Neural cell (in vitro differentiated cells): ENCODE measurements around the gene DNASE2. TPM values are rescaled to one million over a fixed set of nuclear protein-coding genes. Genes with fewer than 3 reads are reported as not detected.

ENCODE experiments used
- H2AFZ ChIP-seq: fragments of 200-600, 300-800 bp; sonication (generic), shearing (Covaris generic); 2 replicates; pipeline ENCODE4 v1.6.0; 2014; ENCODE audit warnings: low read depth, mild to moderate bottlenecking, antibody characterized with exemption, low read length, moderate library complexity
- H3F3A ChIP-seq: fragments of 200-600 bp; shearing (Covaris generic); 2 replicates; pipeline ENCODE4 v1.6.1; 2016; ENCODE audit warnings: mild to moderate bottlenecking, moderate library complexity, mixed read lengths, antibody characterized with exemption, low read length; ENCODE audit not compliant: insufficient read depth, poor library complexity, severe bottlenecking
- H3K27ac ChIP-seq: fragments of 200-600, 300-800 bp; sonication (generic), shearing (Covaris generic); 2 replicates; pipeline ENCODE4 v1.5.1; 2014; ENCODE audit warnings: mild to moderate bottlenecking, low read length, moderate library complexity
- H3K27me3 ChIP-seq: fragments of 300-800, 200-600 bp; sonication (generic), shearing (Covaris generic); 2 replicates; pipeline ENCODE4 v1.6.0; 2014; ENCODE audit warnings: mild to moderate bottlenecking, low read depth, low read length, moderate library complexity; ENCODE audit not compliant: insufficient read depth
- H3K36me3 ChIP-seq: fragments of 300-800, 200-600 bp; sonication (generic), shearing (Covaris generic); 2 replicates; pipeline ENCODE4 v1.5.1; 2014; ENCODE audit warnings: mild to moderate bottlenecking, antibody characterized with exemption, low read length, moderate library complexity; ENCODE audit not compliant: insufficient read depth
- H3K4me2 ChIP-seq: fragments of 300-800, 200-600 bp; sonication (generic), shearing (Covaris generic); 2 replicates; pipeline ENCODE4 v1.6.0; 2014; ENCODE audit warnings: mild to moderate bottlenecking, low read length
- H3K4me3 ChIP-seq: fragments of 300-800, 200-600 bp; sonication (generic), shearing (Covaris generic); 2 replicates; pipeline ENCODE4 v1.5.1; 2014; ENCODE audit warnings: mild to moderate bottlenecking, low read length, moderate library complexity
- H3K79me2 ChIP-seq: fragments of 200-600 bp; shearing (Covaris generic); replicated peaks from 2 replicates; pipeline ENCODE4 v1.6.0; 2014; ENCODE audit warnings: mild to moderate bottlenecking, low read length, moderate library complexity; ENCODE audit not compliant: insufficient read depth
- H3K9ac ChIP-seq: fragments of 300-800, 200-600 bp; sonication (generic), shearing (Covaris generic); 2 replicates; pipeline ENCODE4 v1.6.1; 2016; ENCODE audit warnings: mild to moderate bottlenecking, low read length, mixed read lengths
- H3K9me2 ChIP-seq: fragments of 200-600 bp; shearing (Covaris generic); 2 replicates; pipeline ENCODE4 v1.6.1; 2016; ENCODE audit warnings: mild to moderate bottlenecking, low read length, mixed read lengths; ENCODE audit not compliant: insufficient read depth
- H3K9me3 ChIP-seq: fragments of 200-600, 300-800 bp; sonication (generic), shearing (Covaris generic); 2 replicates; pipeline ENCODE4 v1.6.1; 2016; ENCODE audit warnings: mild to moderate bottlenecking, mixed run types, low read length, moderate library complexity, mixed read lengths
- H4K20me1 ChIP-seq: fragments of 200-600 bp; shearing (Covaris generic); 2 replicates; pipeline ENCODE4 v1.6.1; 2016; ENCODE audit warnings: mild to moderate bottlenecking, mixed run types; ENCODE audit not compliant: insufficient read depth
- EP300 ChIP-seq: fragments of 450-650 bp; conservative IDR thresholded peaks from 2 replicates; pipeline ENCODE4 v1.6.1; 2014; ENCODE audit warnings: antibody characterized with exemption, mild to moderate bottlenecking, moderate library complexity; ENCODE audit not compliant: poor library complexity, severe bottlenecking
- EZH2 ChIP-seq: fragments of 200-600, 300-800 bp; shearing (Covaris generic), sonication (generic); IDR thresholded peaks from 2 replicates; pipeline ENCODE4 v1.6.1; 2014; ENCODE audit warnings: antibody characterized with exemption, low read length, borderline replicate concordance, mild to moderate bottlenecking; ENCODE audit not compliant: insufficient read depth, poor library complexity, severe bottlenecking
- MXI1 ChIP-seq: fragments of 450-650 bp; conservative IDR thresholded peaks from 2 replicates; pipeline ENCODE4 v1.6.1; 2014; ENCODE audit warnings: antibody characterized with exemption, mild to moderate bottlenecking; ENCODE audit not compliant: poor library complexity, severe bottlenecking
- POLR2AphosphoS5 ChIP-seq: IDR thresholded peaks from 2 replicates; pipeline ENCODE4 v1.6.1; 2012
- RAD21 ChIP-seq: fragments of 450-650 bp; conservative IDR thresholded peaks from 2 replicates; pipeline ENCODE4 v1.6.1; 2014; ENCODE audit warnings: antibody characterized with exemption, mild to moderate bottlenecking, moderate library complexity
- SMC3 ChIP-seq: fragments of 450-650 bp; conservative IDR thresholded peaks from 2 replicates; pipeline ENCODE4 v1.6.1; 2014; ENCODE audit warnings: antibody characterized with exemption, mild to moderate bottlenecking, moderate library complexity; ENCODE audit not compliant: poor library complexity
- TAF1 ChIP-seq: IDR thresholded peaks from 2 replicates; pipeline ENCODE4 v1.6.1; 2012; ENCODE audit warnings: low read depth
- polyA plus RNA-seq: library from polyadenylated mRNA; depleted of rRNA; stranded (reverse); fragments of >200 nt; gene quantifications from 2 replicates; pipeline ENCODE4 v1.2.3, GENCODE V29; 2014
- TF ChIP-seq, protein P1 (sequence below): fragments of 450-650 bp; IDR thresholded peaks from 2 replicates; pipeline ENCODE4 v1.5.1; 2014; ENCODE audit warnings: antibody characterized with exemption, mild to moderate bottlenecking, moderate library complexity; ENCODE audit not compliant: poor library complexity, severe bottlenecking
- TF ChIP-seq, protein P2 (sequence below): IDR thresholded peaks from 2 replicates; pipeline ENCODE4 v1.6.1; 2012; ENCODE audit warnings: borderline replicate concordance

Gene DNASE2
- polyA plus RNA-seq, 1 donor from 2014 or later = 0.59 TPM

DNA sequence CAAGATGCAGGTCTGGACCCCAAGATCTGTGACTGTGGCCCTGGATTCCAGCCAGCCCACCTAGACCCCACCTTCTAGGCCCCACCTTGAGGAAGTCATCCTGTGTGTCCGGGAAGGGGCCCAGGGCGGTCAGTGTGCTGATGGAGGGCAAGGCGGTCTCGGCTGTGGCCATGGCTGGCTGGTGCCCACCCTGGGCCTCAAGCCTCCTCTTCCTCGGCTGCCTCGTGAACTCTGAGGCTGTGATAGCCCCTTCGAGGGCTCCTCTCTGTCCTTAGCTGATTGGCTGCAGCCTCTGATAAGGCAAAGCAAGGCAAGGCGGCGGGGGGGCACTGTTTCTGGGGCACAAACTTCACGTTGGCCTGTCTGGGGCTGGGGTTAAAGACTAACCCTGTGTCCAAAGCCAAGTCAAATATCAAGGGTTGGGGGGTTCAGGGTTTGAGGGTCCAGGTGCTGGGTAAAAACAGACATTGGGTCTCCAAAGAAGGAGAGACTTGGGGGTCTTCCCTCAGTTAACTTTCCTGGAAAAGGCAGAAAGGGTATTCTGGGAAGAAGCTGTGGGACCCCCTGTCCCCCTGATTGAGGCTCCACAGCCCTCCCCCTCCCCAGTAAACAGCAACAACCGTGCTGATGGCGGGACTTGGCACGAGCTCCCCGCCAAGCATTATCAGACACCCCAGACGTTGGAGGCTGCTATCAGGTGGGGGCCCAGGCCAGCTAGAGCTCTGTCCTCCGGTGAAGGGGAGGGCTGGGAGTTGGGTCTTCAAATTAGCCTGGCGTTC, 5.9 kb upstream of the DNASE2 start, which contains the start of gene KLF1:
KLF1 (minus strand) TSS at position 233 of the 779 bp plus-strand sequence; CDS start at position 172, 61 bp downstream.
- H3K79me2 ChIP-seq = no peaks in the 10 kb centered on the region
- no peaks in the 10 kb centered on the region for H3K9me2 ChIP-seq
- H4K20me1 ChIP-seq = no peaks in the 10 kb centered on the region
- H3K27ac ChIP-seq = no peak within 1 kb of the TSS
- H3K36me3 ChIP-seq = no peaks in the 10 kb centered on the region
- H2AFZ ChIP-seq = no peak within 1 kb of the TSS
- H3K27me3 ChIP-seq = peaks cover 43% of the 10 kb centered on the region
- no peaks in the 10 kb centered on the region for H3K9me3 ChIP-seq
- no peak within 1 kb of the TSS for H3K4me3 ChIP-seq
- TF ChIP-seq TAF1 (no peak), POLR2AphosphoS5 (no peak)
- TF ChIP-seq, protein P1, sequence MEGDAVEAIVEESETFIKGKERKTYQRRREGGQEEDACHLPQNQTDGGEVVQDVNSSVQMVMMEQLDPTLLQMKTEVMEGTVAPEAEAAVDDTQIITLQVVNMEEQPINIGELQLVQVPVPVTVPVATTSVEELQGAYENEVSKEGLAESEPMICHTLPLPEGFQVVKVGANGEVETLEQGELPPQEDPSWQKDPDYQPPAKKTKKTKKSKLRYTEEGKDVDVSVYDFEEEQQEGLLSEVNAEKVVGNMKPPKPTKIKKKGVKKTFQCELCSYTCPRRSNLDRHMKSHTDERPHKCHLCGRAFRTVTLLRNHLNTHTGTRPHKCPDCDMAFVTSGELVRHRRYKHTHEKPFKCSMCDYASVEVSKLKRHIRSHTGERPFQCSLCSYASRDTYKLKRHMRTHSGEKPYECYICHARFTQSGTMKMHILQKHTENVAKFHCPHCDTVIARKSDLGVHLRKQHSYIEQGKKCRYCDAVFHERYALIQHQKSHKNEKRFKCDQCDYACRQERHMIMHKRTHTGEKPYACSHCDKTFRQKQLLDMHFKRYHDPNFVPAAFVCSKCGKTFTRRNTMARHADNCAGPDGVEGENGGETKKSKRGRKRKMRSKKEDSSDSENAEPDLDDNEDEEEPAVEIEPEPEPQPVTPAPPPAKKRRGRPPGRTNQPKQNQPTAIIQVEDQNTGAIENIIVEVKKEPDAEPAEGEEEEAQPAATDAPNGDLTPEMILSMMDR = no peak
- no peak within 1 kb of the TSS for H3K9ac ChIP-seq
- H3F3A ChIP-seq = no peaks in the 10 kb centered on the region
- no peak within 1 kb of the TSS for H3K4me2 ChIP-seq

DNA sequence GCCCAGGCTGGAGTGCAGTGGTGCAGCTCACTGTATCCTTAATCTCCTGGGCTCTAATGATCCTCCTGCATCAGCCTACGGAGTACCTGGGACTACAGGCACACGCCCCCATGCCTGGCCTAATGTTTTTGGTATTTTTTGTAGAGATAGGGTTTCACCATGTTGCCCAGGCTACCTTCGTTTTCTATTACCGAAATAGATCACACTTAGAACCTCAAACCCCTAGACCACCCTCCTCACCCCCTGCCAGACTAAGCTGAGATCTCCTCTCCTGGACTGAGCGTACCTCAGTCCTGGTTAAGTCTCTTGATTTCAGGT, 5.4 kb upstream of the DNASE2 start:
- H4K20me1 ChIP-seq = no peaks in the 10 kb centered on the region
- no peaks in the 10 kb centered on the region for H3F3A ChIP-seq
- no peak overlapping the region for H3K9ac ChIP-seq
- H3K27ac ChIP-seq = no peak overlapping the region
- H3K9me2 ChIP-seq = no peaks in the 10 kb centered on the region
- H3K4me3 ChIP-seq = no peak overlapping the region
- no peaks in the 10 kb centered on the region for H3K36me3 ChIP-seq
- H3K79me2 ChIP-seq = no peaks in the 10 kb centered on the region
- TF ChIP-seq RAD21 (no peak), EZH2 (no peak), SMC3 (no peak), POLR2AphosphoS5 (no peak), MXI1 (no peak), EP300 (no peak), TAF1 (no peak)
- TF ChIP-seq, protein P2, sequence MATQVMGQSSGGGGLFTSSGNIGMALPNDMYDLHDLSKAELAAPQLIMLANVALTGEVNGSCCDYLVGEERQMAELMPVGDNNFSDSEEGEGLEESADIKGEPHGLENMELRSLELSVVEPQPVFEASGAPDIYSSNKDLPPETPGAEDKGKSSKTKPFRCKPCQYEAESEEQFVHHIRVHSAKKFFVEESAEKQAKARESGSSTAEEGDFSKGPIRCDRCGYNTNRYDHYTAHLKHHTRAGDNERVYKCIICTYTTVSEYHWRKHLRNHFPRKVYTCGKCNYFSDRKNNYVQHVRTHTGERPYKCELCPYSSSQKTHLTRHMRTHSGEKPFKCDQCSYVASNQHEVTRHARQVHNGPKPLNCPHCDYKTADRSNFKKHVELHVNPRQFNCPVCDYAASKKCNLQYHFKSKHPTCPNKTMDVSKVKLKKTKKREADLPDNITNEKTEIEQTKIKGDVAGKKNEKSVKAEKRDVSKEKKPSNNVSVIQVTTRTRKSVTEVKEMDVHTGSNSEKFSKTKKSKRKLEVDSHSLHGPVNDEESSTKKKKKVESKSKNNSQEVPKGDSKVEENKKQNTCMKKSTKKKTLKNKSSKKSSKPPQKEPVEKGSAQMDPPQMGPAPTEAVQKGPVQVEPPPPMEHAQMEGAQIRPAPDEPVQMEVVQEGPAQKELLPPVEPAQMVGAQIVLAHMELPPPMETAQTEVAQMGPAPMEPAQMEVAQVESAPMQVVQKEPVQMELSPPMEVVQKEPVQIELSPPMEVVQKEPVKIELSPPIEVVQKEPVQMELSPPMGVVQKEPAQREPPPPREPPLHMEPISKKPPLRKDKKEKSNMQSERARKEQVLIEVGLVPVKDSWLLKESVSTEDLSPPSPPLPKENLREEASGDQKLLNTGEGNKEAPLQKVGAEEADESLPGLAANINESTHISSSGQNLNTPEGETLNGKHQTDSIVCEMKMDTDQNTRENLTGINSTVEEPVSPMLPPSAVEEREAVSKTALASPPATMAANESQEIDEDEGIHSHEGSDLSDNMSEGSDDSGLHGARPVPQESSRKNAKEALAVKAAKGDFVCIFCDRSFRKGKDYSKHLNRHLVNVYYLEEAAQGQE = no peak
- TF ChIP-seq, protein P1 = no peak
- H2AFZ ChIP-seq = no peak overlapping the region
- peaks cover 43% of the 10 kb centered on the region for H3K27me3 ChIP-seq
- no peaks in the 10 kb centered on the region for H3K9me3 ChIP-seq
- no peak overlapping the region for H3K4me2 ChIP-seq
